Activated T-cell treated with anti-CD3 and anti-CD28 coated beads for 1 hour (primary cell): ENCODE data around the gene GRP.

Source experiments
- DNase-seq: peaks from one replicate; pipeline ENCODE4 v3.0.0-alpha.2; 2020; ENCODE audit warnings: low read depth

GRP gene

DNA sequence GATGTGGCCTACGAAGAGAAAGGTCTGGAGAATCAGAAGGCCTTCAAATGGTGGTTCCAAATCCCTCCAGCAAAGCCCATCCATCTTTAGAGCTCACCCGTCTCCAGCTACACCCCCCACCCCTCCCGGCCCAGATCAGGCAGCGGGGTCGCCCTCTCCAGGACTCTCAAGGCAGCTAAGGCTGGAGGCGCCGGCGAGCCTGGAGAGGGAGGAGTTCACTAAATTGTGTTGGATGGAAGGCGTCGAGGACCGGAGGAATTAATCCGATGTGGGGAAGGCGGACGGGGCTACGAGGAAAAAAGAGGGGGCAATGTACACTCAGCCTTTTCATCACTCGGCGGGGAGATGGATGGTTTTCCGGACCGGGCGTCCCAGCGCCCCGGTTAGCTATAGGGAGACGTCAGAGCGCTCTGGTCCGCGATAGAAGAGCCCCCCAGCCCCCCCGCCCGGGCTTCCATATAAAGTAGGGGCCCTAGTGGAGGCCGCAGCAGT is at the start of gene GRP:
Gene GRP (plus strand): TSS at position 487 of the 492 bp plus-strand sequence. CDS start 108 bp downstream, outside the sequence.
- DNase-seq, result no peak

DNA sequence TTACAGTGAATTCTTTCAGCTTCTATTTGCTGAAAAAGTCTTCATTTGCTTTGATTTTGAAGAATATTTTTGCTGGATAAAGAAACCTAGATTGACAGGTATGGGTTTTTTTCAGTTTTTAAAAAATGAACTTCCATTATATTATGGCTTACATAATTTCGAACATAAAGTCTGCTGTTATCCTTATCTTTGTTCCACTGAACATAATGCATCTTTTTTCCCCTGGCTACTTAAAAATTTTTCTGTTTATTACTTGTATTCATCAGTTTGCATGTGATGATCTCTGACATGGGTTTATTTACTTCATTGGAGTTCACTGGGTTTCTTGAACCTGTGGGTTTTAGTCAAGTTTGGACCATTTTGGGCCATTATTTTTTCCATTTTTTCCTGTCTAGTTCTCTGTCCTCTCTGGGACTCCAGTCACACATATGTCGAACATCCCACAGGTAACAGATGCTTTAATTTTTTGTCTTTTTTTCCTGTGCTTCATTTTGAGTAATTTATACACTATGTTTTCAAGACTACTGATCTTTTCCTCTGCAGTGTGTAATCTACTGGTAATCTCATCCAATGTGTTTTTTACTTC is 47.2 kb upstream of the GRP start:
- DNase-seq, result no peak

DNA sequence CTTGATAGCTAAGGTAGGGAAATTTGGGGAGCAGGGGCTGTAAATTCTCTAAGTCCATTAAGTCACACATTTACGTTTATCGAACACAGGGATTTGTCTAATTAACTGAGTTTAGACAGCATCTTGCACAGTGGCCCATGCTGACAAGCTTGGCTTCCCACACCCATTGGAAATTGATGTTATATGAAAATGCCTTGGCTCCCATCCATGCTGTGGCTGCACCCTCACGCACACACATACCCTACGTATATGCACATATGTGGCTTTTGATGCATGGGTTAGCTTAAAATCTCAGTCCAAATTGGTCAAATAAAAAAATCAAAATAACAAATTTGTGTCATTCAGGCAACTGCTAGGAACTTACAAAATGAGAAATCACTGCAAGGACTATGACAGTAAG is 42.5 kb upstream of the GRP start:
- no peak for DNase-seq

DNA sequence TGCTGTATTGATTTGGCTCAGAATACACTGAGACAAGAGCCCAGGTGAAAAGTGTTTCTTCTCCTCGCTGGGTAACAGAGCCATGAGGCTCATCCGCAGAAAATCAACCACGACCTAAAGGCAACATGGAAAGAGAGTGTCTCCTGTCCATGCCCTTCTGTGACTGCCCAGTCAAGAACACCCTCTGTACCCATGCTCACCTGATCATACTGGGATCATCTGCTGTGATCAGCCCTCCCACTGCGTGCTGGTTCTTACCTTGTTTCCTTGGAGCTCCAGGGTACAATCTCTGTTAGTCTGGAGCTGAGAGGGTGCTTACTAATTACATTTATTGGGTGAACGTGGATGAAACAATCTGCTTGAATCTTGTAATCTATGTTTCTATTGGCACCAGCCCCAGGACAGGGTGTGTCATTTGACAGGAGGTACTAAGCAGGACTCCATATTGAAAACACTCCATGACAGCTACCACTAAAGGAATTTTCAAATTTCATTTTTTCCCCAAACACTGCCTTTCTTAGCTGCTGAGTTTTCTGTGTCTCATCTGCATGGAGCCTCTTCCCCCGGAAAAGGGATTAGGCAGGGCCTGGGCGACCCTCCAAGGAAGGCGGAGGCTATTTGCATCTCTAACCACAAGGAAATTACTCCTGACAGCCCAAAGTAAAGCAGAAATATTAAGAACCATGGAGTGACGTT is 39.7 kb upstream of the GRP start:
- DNase-seq, result no peak

DNA sequence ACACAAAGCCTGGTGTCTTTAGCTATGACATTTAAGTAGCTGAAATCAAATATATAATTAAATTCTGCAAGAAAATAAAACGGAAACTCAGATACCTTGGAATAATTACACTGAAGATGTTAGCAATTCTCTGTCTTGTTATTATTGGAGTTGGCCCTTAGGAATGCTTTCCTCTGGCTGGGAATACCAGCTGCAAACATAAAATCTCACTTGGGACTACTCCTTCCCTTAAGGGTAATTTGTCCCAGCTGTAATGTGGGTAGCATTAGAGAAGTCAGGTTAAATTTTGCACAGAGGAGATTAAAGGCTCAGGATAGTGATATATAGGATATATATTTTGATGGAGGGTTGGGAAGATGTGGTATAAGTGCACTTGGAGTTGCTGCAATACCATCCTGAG is 37.3 kb upstream of the GRP start:
- no peak for DNase-seq

DNA sequence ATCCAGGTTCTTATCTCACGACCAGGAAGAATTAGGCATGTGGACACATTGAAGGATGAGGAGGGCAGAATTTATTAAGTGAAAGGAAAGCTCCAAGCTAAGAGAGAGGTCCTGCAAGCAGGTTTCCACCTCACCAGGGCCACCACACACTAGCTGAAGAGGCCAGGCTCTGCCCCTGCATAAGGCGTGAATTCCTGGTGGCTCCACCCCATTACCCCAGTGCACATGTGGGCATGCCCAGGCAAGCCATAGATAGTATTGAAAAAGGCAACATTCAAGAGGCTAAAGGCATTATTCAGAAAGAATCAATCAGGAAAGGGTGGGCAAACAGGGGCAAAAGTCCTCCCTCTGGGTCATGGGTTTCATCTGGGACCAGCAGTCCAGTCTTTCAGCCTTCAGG is 30.9 kb upstream of the GRP start:
- no peak for DNase-seq

DNA sequence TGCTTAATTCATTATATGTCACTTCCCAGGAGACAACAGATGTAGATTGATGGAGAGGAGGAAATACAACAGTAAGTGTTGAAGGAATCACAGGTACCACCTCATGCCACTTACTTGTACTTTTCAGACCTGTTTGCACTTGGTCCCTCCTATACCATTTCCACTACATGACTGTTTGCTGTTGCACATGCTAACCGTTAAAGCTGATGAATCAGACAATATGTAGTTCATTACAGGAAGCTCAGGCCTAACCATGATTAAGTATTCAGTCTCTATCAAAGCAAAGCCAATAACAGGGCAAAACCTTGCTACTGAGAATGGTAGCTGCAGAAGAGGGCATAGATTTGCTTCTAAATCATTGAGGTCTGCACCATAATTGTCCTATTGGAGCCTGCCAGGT is 30.2 kb upstream of the GRP start:
- DNase-seq, result no peak

DNA sequence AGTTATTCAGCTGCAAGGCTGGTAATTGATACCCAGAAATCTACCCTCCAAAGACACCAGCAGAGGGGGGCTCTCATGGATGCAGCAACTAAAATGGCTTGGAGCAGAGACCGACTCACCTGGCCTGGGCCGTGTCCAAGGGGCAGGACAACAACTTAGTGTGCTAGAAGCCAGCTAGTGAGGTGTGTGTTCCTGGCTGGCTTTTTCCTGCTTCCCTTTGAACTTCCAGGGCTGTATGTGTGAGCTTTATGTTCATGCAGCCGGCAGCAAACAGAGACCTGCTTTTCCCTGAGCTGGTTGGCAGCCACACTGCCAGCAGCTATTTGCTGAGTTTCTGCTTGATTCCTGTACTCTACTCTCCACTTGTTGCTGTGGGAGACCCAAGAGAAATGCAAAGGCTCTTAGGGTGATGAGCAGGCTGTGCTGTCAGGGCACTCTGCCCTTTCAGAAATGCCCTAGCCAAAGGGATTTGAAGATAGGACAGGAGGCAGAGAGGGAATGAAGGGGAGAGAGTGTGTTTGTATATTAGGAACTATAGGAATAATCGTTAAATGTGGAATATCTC is 23.7 kb upstream of the GRP start:
- no peak for DNase-seq

DNA sequence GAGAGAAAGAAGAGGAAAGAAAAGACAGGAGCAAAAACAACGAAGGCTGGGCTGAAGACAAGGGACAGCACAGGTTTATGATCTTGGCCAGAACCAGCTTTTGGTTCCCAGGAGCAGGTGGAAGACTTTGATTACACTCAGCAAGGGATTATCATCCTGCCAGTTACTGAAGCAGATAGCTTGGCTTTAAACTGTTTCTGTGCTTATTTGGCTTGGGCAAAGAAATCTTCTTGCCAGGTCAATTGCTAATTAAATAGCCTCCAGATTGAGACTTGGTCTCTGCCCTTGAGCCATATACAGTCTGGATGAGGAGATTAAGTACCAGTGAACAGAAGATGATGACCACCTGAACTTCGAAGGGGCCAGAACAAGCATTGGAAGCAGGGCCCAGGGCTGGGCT is 22.3 kb upstream of the GRP start:
- no peak for DNase-seq

DNA sequence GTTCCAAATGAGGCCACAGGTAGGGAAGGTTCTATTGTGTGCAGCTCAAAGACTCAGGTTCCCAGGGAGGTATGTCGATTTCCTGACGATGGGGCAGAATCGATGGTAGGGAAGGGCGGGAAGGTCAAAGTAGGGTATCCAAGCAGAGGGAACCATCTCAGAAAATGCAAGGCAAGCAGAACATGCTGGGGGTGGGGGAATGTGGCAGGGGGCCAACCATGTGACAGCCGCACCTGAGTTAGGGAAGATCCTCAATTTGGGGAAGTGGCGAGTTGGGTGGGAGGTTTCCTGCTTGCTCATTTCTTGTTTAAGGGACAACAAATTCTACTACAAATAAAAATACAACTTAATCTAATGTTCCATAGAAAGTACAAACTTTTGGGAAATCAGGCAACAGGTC is 21.7 kb upstream of the GRP start:
- DNase-seq, result no peak

DNA sequence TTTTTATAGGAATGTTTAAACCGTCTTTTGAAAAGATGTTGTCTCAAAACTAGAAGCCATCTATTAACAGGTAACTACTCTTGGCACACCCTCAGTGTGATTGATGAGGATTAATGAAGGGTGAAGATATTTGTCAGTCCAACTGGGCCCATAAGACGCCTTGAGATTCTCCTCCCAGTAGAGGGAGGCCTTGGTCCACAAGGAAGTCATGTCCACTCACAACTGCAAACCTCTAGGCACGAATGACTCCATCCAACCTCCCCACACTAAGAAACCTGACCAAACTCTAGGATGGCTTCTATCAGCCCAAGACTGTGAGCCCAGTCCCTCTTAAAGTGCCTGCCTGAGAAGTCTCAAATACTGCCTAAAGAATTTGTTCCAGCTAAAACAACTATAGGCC is 19.2 kb upstream of the GRP start:
- DNase-seq, result no peak

DNA sequence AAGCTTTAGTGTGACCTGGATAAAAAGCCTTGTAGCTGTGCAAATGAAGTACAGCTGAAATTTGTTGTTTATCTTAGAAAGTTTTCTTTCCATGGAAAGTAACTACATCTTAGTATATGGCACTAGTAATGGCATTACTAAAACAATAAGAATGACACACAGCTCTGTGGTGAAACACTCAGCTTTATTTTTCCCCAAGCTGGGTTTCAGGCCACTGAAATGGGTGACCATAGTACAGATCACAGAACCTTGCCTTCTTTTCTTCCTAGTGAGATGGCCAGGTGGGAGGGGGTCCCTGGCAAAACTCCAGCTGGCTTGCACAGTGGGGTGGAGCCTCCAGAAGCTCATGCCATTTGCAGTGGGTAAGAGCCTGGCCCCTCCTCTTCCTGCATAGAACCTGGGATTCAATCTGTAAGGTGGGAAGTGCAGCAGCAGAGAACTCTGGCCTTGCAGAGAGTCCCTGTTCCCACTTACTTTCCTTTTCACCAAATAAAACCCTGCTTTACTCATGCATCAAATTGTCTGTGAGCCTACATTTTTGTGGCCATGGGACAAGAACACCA is 17.6 kb upstream of the GRP start:
- DNase-seq, result no peak

DNA sequence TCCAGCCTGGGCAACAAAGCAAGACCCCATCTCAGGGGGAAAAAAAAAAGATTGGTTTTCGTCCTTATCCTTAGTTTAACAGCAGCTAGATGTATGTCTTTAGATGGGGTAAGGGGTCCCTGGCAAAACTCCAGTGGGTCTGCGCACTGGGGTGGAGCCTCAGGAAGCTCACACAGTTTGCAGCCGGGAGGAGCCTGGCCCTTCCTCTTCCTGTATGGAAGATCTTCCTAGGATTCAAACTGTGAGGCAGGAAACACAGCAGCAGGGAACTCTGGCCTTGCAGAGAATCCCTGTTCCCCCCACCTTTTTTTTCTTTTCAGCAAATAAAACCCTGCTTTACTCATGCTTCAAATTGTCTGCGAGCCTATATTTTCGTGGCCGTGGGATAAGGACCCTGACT is 12.5 kb upstream of the GRP start:
- DNase-seq, result no peak

DNA sequence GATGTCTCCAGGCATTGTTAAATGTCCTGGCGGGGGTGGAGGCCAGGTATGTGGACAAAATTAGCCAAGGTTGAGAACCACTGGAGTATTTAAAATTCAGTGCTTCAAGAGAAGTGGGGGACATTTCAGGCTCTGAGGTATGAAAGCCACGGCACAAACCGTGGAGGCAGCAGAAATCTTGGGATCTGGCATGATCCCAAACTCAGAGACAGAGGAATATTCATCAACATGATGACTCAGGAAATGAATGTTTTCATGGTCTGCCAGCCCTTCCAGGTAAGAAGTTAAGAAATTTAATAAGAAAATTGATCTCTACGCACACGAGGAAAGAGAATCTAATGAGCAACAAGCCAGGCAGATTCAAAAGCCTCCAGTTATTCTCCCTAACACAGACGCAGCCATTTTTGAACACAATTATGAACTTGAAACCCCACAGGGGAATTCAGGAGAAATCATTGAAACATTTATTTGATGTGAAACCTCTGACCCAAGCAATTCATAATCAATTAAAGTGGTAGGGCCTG is 11.3 kb upstream of the GRP start:
- DNase-seq, result no peak

DNA sequence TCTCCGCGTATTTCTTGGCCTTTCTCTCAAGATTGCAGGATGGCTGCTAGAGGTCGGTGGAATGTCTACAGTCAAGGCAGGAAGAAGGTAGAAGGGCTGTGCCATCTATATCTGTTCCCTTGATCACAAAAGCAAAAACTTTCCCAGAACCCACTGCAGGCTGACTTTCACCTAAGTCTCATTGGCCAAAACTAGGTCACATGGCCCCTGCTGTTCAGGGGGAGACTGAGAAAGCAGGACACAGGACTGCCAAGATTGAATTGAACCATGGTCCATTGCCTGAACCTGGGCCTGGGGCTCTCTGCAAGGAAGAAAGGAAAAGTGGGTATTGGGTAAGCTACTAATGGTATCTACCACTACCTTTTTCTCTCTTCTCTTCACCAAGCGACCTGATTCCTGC is 9.7 kb upstream of the GRP start:
- no peak for DNase-seq

DNA sequence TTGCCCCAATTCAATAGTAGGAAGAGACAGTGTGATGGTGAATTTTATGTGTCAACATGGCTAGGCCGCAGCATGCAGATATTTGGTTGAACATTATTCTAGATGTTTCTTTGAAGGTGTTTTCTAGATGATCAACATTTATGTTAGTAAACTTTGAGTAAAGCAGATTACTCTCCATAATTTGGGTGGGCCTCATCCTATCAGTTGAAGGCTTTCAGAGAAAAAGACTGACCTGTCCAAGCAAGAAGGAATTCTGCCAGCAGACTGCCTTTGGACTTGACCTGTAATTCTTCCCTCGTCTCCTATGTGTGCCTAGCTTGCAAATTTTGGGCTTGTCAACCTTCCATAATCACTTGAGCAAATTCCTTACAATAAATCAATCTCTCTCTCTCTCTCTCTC is 8.3 kb upstream of the GRP start:
- no peak for DNase-seq

DNA sequence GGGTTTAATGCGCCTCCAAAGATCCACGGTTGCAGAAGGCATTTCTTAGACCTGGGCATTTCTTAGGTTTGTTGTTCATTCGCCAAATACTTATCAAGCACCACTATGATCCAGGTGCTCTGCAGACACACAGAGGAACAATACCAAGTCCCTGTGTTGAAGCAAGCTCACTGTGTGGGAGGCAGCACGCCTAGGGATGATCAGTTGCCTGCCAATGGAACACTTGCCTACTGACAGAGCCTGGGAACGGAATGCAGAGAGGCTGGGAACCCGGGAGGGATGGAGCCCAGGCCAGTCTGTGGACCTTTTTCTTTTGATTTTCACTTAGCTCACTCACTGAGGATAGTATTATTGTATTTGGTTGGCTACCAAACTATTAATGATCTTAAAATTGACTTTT is 1.9 kb upstream of the GRP start:
- no peak for DNase-seq

DNA sequence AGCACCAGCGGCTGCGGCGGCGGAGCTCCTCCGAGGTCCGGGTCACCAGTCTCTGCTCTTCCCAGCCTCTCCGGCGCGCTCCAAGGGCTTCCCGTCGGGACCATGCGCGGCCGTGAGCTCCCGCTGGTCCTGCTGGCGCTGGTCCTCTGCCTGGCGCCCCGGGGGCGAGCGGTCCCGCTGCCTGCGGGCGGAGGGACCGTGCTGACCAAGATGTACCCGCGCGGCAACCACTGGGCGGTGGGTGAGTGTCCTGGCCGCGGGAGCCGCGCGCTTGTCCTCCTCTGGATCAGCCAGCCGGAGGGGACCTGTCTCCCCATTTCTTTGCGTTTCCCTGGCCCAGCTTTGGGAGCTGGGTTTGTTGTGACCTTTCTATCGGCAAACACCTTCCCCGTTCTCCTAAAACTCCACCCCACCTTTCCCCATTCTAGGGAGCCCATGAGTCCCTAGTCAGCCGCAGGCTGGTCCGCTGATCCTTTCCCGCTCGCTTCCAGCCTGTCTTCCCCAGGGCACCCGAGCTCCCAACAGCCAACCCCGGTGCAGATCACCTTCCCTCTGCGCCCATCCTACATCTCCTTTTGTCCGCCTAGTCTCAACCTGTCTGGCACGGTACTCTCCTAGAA is 316 bp downstream of the GRP start:
- no peak for DNase-seq

DNA sequence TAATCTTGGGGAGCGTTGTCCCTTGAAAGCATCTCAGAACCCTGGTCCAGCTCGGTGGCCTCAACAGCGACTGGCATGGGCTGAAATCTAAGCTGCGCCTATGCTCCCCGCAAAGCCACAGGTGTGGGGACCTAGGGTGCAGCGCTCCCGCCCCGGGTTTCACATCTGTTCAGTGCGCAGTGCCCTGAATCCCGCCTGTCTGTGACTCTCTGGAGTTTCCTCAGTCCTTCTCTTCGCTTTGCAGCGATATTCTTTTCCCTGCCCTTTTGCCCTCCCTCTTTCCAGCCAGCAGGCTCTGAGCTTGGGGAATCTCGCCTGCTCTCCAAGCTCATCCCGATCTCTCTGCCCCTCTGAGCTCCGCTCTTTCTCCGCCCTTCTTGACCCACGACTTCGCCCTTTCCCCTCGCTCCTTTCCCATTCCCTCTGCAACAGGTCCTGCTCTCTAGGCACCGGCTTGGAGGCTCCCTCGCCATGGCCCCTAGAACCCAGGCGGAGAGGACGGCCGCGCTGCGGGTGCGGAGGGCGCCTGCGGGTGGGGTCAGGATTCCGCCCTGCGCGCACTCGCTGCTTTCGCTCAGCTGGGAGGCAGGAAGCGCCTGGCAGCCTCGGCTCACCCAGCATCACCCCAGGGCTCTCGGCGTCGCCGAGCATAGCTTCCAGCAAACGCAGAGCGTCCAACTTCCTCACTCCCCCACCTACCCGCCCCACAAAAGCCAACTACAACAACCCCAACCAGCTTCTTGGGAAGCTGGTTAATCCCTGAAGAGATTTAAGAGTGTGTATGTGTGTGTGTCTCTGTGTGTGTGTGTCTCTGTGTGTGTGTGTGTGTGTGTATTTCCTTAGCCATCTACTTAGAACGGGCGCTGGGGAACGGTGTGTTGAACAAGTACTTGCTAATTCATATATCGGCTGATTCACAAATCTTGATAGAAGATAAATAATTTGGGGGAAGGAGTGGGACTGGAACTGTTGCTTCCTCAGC is 1.1 kb downstream of the GRP start:
- no peak for DNase-seq

DNA sequence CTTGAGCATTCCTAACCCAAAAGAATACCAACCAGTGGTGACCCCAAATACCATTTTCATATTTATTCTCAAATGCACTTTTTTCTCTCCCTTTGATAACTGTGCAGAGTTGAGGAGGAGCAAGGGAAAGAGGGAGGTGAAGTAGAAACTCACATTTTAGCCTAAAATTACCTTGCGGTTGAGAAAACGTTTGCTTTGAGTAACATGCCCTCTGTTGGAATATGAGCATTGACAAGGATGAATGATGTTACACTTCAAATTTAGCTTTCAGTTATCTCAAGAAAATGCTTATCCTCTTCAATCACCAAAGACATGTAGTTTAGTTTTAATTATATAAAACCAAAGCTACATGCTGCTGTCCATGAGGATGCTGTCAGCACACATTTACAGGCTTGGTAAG is 2.4 kb downstream of the GRP start:
- DNase-seq, result no peak

DNA sequence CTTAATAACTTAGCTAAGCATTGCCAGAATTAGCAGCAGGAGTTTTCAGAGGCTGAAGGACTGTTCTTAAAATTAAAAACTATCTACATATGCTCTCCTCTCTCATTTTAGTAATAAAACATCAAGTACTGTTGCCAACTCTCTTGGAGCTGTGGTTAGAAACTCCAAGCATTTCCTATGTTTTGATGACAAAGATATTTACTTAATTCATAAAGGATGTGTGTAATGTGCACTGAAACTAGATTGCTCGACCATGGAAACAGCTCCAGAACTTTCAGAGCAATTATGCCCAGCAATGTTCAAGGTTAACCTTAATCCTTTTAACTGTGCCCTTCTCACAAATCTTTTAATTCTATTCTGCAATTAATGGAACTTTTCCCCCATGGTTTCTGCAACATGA is 8.4 kb downstream of the GRP start:
- DNase-seq, result no peak

DNA sequence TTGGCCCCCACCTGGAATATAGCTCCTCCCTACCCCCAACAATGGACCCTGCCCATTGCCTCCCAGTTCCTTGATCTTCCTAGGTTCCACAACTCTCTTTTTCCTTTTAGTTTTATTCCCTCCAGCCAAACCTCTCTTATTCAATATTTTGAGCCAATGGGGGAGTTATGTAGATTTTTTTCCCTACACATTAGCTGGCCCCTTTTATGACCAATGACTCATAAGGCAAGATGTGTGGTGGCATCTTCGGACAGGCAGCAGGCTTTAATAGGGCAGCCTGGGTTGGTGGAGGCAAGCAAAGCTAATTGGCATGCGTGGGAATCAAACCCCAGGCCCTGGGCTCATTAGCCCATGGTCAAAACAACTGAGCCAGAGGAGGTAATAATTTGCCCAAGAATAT is 9.2 kb downstream of the GRP start:
- no peak for DNase-seq
